Measurements from ENCODE around the gene SIK2.

The SIK2 gene

DNA sequence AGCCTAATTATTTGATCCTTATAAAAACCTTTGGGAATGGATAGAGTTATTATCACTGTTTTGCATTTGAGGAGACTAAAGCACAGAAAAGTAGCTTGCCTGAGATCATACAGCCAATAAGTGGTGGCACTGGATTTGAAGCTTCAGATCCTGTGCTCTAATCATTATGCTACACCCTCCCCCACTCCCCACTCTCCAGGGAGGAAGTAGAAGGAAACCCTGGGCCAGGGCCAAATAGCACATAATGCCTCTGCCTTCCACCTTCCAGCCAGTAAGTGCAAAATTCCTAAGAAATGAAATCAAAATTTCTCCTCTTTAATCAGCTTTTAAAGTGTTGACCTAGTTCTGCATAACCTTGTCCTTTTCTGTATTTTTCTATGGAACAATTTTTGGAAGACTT, 61.6 kb downstream of the SIK2 start:
- peak; percentile 67 for DNase-seq

DNA sequence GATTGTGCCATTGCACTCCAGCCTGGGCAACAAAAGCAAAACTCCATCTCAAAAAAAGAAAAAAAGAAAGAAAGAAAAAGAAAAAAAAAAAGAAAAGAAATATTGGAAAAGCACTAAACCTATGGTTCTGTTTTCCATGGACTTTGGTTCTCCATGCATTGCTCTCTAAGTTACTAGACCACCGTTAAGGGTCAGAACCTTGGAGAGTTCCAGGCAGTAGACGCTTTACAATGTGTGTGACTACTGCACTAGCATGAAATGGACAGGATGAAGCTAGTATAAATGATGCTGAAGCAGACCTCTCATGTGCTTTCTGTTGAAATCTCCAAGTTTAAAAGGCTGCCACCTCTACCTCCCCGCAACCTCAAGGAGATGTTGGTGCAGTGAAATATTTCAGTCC, 63.5 kb downstream of the SIK2 start:
- peak; percentile 67 for DNase-seq

- no peak for DNase-seq
Observed at GRCh38 chr11:111668980-111669379, 66.7 kb downstream of the SIK2 start.

DNA sequence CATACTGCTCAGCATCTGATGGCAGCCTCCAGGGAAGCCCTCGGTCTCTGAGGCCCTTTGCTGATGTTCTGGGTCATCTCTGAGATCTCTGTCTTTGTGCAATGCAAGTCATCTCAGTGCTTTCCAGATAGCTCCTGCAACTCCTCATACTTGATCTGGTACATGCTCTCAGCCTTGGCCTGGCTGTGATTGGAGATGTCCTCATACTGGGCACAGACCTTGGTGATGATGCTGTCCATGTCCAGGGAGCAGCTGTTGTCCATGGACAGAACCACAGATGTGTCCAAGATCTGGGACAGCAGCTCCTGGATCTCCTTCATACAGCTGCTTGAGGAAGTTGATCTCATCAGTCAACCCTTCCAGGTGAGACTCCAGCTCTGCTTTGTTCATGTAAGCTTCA, 69.1 kb downstream of the SIK2 start:
- no peak for DNase-seq

GRCh38 chr11:111672949-111673348, 70.7 kb downstream of the SIK2 start:
- no peak for DNase-seq

DNA sequence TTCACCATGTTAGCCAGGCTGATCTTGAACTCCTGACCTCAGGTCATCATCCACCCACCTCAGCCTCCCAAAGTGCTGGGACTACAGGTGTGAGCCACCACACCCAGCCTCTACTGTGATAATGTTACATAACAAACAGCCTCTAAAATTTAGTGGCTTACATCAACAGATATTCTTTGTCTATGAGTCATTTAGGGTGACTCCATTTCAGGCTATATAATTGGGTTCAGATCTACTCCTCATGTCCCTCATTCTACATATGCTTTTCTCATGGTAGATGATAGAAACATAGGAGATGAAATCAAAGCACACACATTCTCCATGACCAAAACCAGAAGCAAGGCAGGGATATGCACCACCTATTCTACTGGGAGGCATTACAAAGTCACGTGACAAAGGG, 72.7 kb downstream of the SIK2 start:
- peak; percentile 36 for DNase-seq

GRCh38 chr11:111675891-111676290, 73.6 kb downstream of the SIK2 start:
- DNase-seq, result no peak

- DNase-seq, result peak; percentile 73
Observed at GRCh38 chr11:111676878-111677585, 74.8 kb downstream of the SIK2 start.

GRCh38 chr11:111680486-111681175, 78.4 kb downstream of the SIK2 start:
- DNase-seq, result no peak

DNA sequence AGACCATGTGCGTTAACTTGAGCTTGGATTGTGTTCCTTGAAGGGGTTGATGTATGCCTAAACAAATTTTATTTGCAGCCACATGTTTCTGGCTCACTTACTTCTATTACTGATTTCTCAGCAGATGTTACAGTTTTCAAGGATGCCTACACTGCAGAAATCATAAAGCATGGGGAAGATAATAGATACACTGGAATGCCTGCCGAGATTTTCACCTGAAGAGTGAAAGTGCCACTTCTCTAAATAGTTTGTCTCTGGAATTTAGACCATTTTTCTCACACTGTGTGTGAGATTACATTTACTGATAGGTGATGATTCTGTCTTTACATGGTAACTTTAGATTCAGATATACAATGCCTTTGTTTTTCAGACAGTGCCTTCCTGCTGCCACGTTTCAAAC, 81.6 kb downstream of the SIK2 start:
- DNase-seq, result no peak

- peak; percentile 32 for DNase-seq
Observed at GRCh38 chr11:111684251-111684650, 82.0 kb downstream of the SIK2 start.

DNA sequence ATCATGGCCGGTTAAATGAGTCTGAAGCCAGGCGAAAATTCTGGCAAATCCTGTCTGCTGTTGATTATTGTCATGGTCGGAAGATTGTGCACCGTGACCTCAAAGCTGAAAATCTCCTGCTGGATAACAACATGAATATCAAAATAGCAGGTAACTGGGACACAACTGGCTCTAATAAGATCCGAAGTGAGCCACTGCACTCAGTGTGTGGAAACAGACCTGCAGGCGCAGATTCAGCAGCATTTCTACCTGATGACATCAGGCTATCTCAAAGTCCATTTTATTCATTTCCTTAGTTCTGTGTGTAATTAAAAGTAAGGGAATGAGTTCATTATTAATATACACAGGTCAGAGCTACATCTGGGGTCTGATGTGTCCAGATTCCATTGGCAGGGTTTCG, 85.8 kb downstream of the SIK2 start:
- DNase-seq, result no peak

GRCh38 chr11:111691176-111691575, 88.9 kb downstream of the SIK2 start:
- no peak for DNase-seq

DNA sequence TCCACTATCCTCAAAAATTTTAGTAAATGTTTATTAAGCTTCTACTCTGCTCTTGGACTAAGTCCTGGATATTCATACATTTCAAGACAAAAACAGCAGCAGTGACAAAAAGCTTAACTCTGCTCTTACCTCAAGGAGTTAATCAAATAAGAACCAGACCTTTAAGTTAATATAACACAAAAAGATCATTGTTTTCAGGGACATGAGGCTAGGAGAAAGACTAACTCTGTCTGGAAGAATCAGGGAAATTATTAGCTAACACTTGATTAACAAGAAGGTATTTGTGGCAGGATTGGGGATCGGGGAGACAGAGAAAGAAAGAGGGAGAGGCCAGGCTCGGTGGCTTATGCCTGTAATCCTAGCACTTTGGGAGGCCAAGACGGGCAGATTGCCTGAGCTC, 89.5 kb downstream of the SIK2 start:
- no peak for DNase-seq

DNA sequence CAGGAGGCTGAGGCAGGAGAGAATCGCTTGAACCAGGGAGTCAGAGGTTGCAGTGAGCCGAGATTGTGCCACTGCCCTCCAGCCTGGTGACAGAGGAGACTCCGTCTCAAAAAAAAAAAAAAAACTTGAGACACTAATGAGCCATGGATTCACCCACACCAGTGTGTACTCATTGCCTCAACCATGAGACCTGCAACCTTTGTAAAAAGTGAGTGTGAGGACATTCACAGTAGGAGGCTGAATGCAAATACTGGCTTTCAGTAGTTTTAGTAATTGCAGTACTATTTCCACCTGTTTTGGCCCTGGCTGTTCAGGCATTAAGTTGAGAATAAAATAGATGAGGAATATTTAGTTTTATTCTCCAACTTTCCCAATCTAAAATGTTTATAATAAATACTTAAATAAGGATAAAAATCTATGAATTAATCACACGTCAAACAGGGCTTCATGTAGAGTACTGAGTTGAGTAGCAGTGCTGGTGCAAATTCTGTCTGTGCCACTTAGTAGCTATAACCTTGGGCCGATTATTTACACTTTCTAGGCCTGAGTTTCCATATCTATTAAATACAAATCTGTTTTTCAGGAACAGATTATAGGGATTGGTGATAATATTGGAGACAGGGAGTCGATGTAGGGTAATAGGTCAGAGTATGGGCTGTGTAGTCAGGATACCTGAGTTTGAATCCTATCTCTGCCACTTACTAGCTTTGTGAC, 91.1 kb downstream of the SIK2 start:
- DNase-seq, result no peak

GRCh38 chr11:111694851-111695250, 92.6 kb downstream of the SIK2 start:
- DNase-seq, result peak; percentile 75

GRCh38 chr11:111696556-111696955, 94.3 kb downstream of the SIK2 start:
- peak; percentile 49 for DNase-seq

DNA sequence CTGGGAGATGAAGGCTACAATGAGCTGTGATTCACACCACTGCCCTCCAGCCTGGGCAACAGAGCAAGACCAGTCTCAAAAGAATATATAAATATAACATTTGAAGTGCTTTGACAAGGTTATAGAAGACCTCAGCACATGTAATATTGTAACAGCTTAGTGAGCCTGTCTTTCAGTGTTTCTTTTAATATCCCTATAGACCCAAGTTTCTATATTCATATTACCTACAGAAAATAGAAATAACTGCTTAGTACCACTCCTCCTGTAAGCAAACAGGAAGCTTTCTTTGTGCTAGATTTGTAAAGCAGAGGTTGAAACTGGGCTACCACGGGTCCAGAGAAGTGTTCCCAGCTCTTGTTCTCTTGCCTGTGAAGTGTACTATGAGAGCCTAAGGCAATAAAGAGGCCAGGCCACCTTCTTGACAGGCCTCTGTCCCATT, 95.7 kb downstream of the SIK2 start:
- no peak for DNase-seq

GRCh38 chr11:111698852-111699559, 96.8 kb downstream of the SIK2 start:
- no peak for DNase-seq

- DNase-seq, result no peak
Observed at GRCh38 chr11:111699579-111700156, 97.4 kb downstream of the SIK2 start.

GRCh38 chr11:111700162-111700561, 97.9 kb downstream of the SIK2 start:
- DNase-seq, result no peak

- DNase-seq, result no peak
Observed at GRCh38 chr11:111702623-111703022, 100.4 kb downstream of the SIK2 start.

DNA sequence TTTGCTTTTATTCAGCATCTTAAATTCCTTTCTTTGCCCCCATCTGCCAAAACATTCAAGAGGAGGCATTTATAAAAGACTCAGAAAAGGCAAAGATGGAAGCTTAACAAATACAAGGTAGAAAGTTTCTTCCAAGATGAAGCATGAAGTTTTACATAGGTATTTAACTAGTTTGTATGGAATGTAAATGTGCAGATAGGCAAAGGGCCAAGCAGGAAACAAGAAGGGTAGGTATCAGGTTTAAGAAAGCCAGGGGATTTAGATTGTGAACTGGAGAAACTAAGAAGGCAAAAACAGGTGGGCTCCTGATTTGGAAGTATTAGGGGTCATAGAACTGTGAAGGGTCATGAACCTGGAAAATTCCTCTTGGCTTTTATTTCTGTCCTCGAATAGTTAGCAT, 101.3 kb downstream of the SIK2 start:
- no peak for DNase-seq

Measured in fibroblast of skin of right biceps (primary cell).